ENCODE data around the gene ANKS3. TPM values are rescaled to one million over a fixed set of nuclear protein-coding genes. Genes with fewer than 3 reads are reported as not detected.

ANKS3 gene
- polyA plus RNA-seq, 2 of the 4 experiments (the other 2 are of a cell fraction), result 22.7 to 27.1 TPM

DNA sequence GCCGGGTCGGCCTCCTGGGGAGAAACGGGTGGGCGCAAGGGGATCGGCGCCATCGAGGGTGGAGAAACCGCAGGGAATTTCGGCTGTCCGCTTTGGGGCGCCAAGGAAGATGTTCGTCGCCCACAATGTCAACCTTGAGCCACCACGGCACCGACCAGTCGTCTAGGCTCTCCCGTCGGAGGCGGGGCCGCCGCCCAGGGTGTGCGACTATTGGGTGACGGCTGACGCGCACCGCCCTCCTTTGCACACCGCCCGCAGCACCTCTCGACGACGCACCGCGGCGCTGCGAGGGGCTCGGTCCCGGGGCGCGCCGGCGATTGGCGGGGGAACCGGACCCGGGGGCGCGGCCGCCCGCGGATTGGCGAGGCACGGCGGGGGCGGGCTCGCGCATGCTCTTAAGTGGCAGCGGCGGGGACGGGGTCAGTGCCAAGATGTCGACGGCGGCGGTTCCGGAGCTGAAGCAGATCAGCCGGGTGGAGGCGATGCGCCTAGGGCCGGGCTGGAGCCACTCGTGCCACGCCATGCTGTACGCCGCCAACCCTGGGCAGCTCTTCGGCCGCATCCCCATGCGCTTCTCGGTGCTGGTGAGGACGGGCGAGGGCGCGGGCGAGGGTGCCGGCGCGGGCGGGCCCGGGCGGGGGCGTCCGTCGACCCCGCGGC, 40.6 kb downstream of the ANKS3 start, which contains the start of gene NUDT16L1:
Gene NUDT16L1 (plus strand): TSS at position 267 of the 660 bp plus-strand sequence. CDS start 165 bp downstream, at position 432.
- H3K9me3 ChIP-seq, result no peaks in the 10 kb centered on the region
- ATAC-seq, result peak; percentile 76 to 93
- POLR2A ChIA-PET, result interaction anchor here (0.6 to 1.4 kb wide), 3 partner anchors 41 to 265 kb away, joined by 3 to 7 read pairs (median 3); partner anchors contain the start of genes ANKS3, DNAAF8 and SEC14L5
- peaks cover 11% of the 10 kb centered on the region; the same call in 1 of the 3 replicates for H3K4me1 ChIP-seq
- peak; percentile 92 to 97 for DNase-seq (ENCODE audit: low read depth in 1 of 2, low spot score in 1 of 2)
- TF ChIP-seq JUNB (IDR thresholded peaks at IDR 0.05), result no peak
- TF ChIP-seq MYC (IDR thresholded peaks at IDR 0.05; ENCODE audit: borderline replicate concordance, low read length), result no peak
- TF ChIP-seq POLR2AphosphoS2 (conservative IDR thresholded peaks at IDR 0.05; ENCODE audit: low read length), result 0 out of 2 replicates have a peak, but pooled peaks have one; percentile 14
- TF ChIP-seq CHD2 (IDR thresholded peaks at IDR 0.05; ENCODE audit: low read length, partially characterized antibody), result no peak
- TF ChIP-seq, protein P1, sequence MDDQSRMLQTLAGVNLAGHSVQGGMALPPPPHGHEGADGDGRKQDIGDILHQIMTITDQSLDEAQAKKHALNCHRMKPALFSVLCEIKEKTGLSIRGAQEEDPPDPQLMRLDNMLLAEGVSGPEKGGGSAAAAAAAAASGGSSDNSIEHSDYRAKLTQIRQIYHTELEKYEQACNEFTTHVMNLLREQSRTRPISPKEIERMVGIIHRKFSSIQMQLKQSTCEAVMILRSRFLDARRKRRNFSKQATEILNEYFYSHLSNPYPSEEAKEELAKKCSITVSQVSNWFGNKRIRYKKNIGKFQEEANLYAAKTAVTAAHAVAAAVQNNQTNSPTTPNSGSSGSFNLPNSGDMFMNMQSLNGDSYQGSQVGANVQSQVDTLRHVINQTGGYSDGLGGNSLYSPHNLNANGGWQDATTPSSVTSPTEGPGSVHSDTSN (IDR thresholded peaks at IDR 0.05), result 0 out of 2 replicates have a peak, but pooled peaks have one; percentile 41
- TF ChIP-seq GATA3 (IDR thresholded peaks at IDR 0.05; ENCODE audit: borderline replicate concordance), result 0 out of 2 replicates have a peak, but pooled peaks have one; percentile 3
- peak; percentile 84 for TF ChIP-seq PHF8 (IDR thresholded peaks at IDR 0.05; ENCODE audit: borderline replicate concordance, low read depth)
- no peak for TF ChIP-seq TP53 (CRISPR knock-in tag; IDR thresholded peaks at IDR 0.05)
- no peak for TF ChIP-seq HDAC2 (IDR thresholded peaks at IDR 0.05)
- no peak for TF ChIP-seq MAFK (IDR thresholded peaks at IDR 0.05; ENCODE audit: partially characterized antibody)
- peak; percentile 47; the same call in 1 of the 2 replicates for TF ChIP-seq MAX (IDR thresholded peaks at IDR 0.05)
- peak; percentile 48; the same call in 1 of the 2 replicates for TF ChIP-seq KDM5A (IDR thresholded peaks at IDR 0.05)
- TF ChIP-seq BCL3 (IDR thresholded peaks at IDR 0.05), result peak; percentile 69; the same call in 2 of the 3 replicates
- TF ChIP-seq TFCP2L1 (CRISPR knock-in tag; IDR thresholded peaks at IDR 0.05), result no peak
- peak; percentile 91 for TF ChIP-seq POLR2A (IDR thresholded peaks at IDR 0.05; ENCODE audit: low read length)
- no peak for TF ChIP-seq RFX5 (IDR thresholded peaks at IDR 0.05)
- TF ChIP-seq JUN (IDR thresholded peaks at IDR 0.05), result peak in 1 of 2 experiments; percentile 68; a peak in 3 of 5 replicates
- H3K4me2 ChIP-seq, result peak within 1 kb of the TSS; percentile 97
- peak; percentile 70 for FAIRE-seq
- CTCF ChIA-PET, result interaction anchor here (0.8 to 1.7 kb wide), 7 partner anchors 11 to 175 kb away, joined by 3 to 7 read pairs (median 3); partner anchors contain the start of gene MGRN1
- WGBS (ENCODE audit: missing lambda C conversion rate), result 1% methylated on average over 38 of the region's 91 CpGs
- peak within 1 kb of the TSS; percentile 88 to 92 for H3K27ac ChIP-seq
- H3K4me3 ChIP-seq, result peak within 1 kb of the TSS; percentile 93

GRCh38 chr16:4692460-4693295, 41.4 kb downstream of the ANKS3 start:
- H3K27ac ChIP-seq, result peak overlapping the region; percentile 60 to 76; a peak in 5 of 6 replicates
- H3K4me1 ChIP-seq, result peaks cover 11% of the 10 kb centered on the region; the same call in 1 of the 3 replicates
- H3K4me3 ChIP-seq, result peak overlapping the region; percentile 93
- POLR2A ChIA-PET, result interaction anchor here (1.4 kb wide), 2 partner anchors 42 to 265 kb away, joined by 3 to 7 read pairs; partner anchors contain the start of genes ANKS3, DNAAF8 and SEC14L5
- FAIRE-seq (no peak), DNase-seq (ENCODE audit: low read depth in 1 of 2, low spot score in 1 of 2) (peak in 1 of 2 experiments; percentile 24), ATAC-seq (peak; percentile 22 to 42)
- TF ChIP-seq ELK1 (IDR thresholded peaks at IDR 0.05; ENCODE audit: low read depth, low read length) (no peak), NPAS2 (CRISPR knock-in tag; IDR thresholded peaks at IDR 0.05; ENCODE audit: borderline replicate concordance) (no peak), FOXS1 (CRISPR knock-in tag; IDR thresholded peaks at IDR 0.05) (no peak), RFX5 (IDR thresholded peaks at IDR 0.05) (no peak), CTCF (IDR thresholded peaks at IDR 0.05) (no peak), ZC3H11A (IDR thresholded peaks at IDR 0.05) (no peak), JUNB (IDR thresholded peaks at IDR 0.05) (no peak), POLR2A (IDR thresholded peaks at IDR 0.05; ENCODE audit: low read length) (no peak), KDM5A (IDR thresholded peaks at IDR 0.05) (no peak), MAFK (IDR thresholded peaks at IDR 0.05; ENCODE audit: partially characterized antibody) (no peak), TFCP2L1 (CRISPR knock-in tag; IDR thresholded peaks at IDR 0.05) (no peak), SREBF2 (IDR thresholded peaks at IDR 0.05) (no peak), FOSL2 (IDR thresholded peaks at IDR 0.05) (no peak), FOSL2 (CRISPR knock-in tag; IDR thresholded peaks at IDR 0.05) (no peak), RNF2 (IDR thresholded peaks at IDR 0.05; ENCODE audit: borderline replicate concordance, low read depth) (no peak)
- no peaks in the 10 kb centered on the region for H3K9me3 ChIP-seq
- H3K4me2 ChIP-seq, result peak overlapping the region; percentile 97
- WGBS (ENCODE audit: missing lambda C conversion rate), result 42% methylated on average over 11 of the region's 31 CpGs
- CTCF ChIA-PET, result interaction anchor here (0.8 to 1.4 kb wide), 5 partner anchors 12 to 174 kb away, joined by 3 to 4 read pairs (median 3); partner anchors contain the start of gene MGRN1

Measured in A549 (cell line).